HK-2 (cell line): Measurements from ENCODE around the gene NBL1.

Source experiments
- DNase-seq: peaks from one replicate; pipeline ENCODE4 v3.0.0-alpha.2; 2018; ENCODE audit not compliant: unreplicated experiment

NBL1 gene

GRCh38 chr1:19643602-19644394 is at the start of gene NBL1:
Gene NBL1 (plus strand): TSS chr1:19644311. CDS start chr1:19655031, 10,720 bp downstream.
- DNase-seq, result peak; percentile 61

- DNase-seq, result no peak
These were observed 47.9 kb upstream of the NBL1 start for GRCh38 chr1:19596065-19596713.

- DNase-seq, result peak; percentile 98
These were observed 47.2 kb upstream of the NBL1 start for GRCh38 chr1:19596714-19597495.

GRCh38 chr1:19597496-19598309 is 46.4 kb upstream of the NBL1 start:
- DNase-seq, result no peak

GRCh38 chr1:19599810-19600209 is 44.3 kb upstream of the NBL1 start:
- no peak for DNase-seq

- DNase-seq, result no peak
These were observed 41.6 kb upstream of the NBL1 start for GRCh38 chr1:19602486-19602885.

GRCh38 chr1:19605967-19606366 is 38.1 kb upstream of the NBL1 start:
- no peak for DNase-seq

- DNase-seq, result no peak
These were observed 37.1 kb upstream of the NBL1 start for GRCh38 chr1:19606817-19607642.

GRCh38 chr1:19608232-19608631 is 35.9 kb upstream of the NBL1 start:
- DNase-seq, result no peak

- DNase-seq, result no peak
These were observed 33.7 kb upstream of the NBL1 start for GRCh38 chr1:19610282-19610981.

GRCh38 chr1:19612530-19612929 is 31.6 kb upstream of the NBL1 start:
- no peak for DNase-seq

GRCh38 chr1:19613171-19613703 is 30.9 kb upstream of the NBL1 start:
- no peak for DNase-seq

GRCh38 chr1:19615438-19615837 is 28.7 kb upstream of the NBL1 start:
- no peak for DNase-seq

GRCh38 chr1:19616489-19616888 is 27.6 kb upstream of the NBL1 start:
- no peak for DNase-seq

GRCh38 chr1:19617376-19617775 is 26.7 kb upstream of the NBL1 start:
- DNase-seq, result no peak

GRCh38 chr1:19618428-19618827 is 25.7 kb upstream of the NBL1 start:
- no peak for DNase-seq

- no peak for DNase-seq
These were observed 24.3 kb upstream of the NBL1 start for GRCh38 chr1:19619697-19620384.

- no peak for DNase-seq
These were observed 23.3 kb upstream of the NBL1 start for GRCh38 chr1:19620786-19621185.

GRCh38 chr1:19621274-19621950 is 22.7 kb upstream of the NBL1 start:
- no peak for DNase-seq
